HCT116 (cell line): ENCODE results near the gene CAMKK1. TPM values are rescaled to one million over a fixed set of nuclear protein-coding genes. Genes with fewer than 3 reads are reported as not detected.

Experiments
- ATAC-seq: fragments of 200-7000 bp; cut with Tn5 transposase; 2 replicates; pipeline ENCODE4 v1.9.1; 2020; ENCODE audit warnings: mild to moderate bottlenecking, moderate library complexity
- BruUV-seq: library from RNA; stranded (reverse); fragments of 400-500 nt; replicated peaks from 2 replicates; lab custom pipeline; 2021; lab: Mats Ljungman, UMichigan
- CTCF ChIA-PET: fragments of 300-600 bp; sonication (Branson Sonifier 250); formaldehyde crosslinking; loops from one replicate; lab custom pipeline; 2021; ENCODE audit warnings: antibody characterized with exemption; lab: Charles Lee
- POLR2A ChIA-PET: fragments of 300-600, 350-600 bp; sonication (Branson Sonifier 250); formaldehyde crosslinking; loops from one replicate; lab custom pipeline; 2021; ENCODE audit warnings: antibody characterized with exemption; lab: Charles Lee
- RAD21 ChIA-PET, 2 experiments: fragments of 300-600 bp; sonication (Branson Sonifier 250); formaldehyde crosslinking; loops; one replicate each; lab custom pipeline; 2023; ENCODE audit warnings: low total read pairs in 2 of 2; ENCODE audit not compliant: uncharacterized antibody in 2 of 2, unreplicated experiment in 2 of 2, low non-redundant PET in 1 of 2; lab: Charles Lee
- DNase-seq: peaks from one replicate; pipeline ENCODE4 v3.0.0-alpha.2; 2010; ENCODE audit warnings: low read depth, low spot score
- H2AFZ ChIP-seq: fragments of 200-600 bp; shearing (Covaris generic), sonication (generic); 2 replicates; pipeline ENCODE4 v1.6.1; 2017; ENCODE audit warnings: low read depth, mixed run types, mixed read lengths, antibody characterized with exemption, low read length; ENCODE audit not compliant: poor library complexity, severe bottlenecking
- H3K27ac ChIP-seq: 2 replicates; pipeline ENCODE4 v1.5.1; 2012; ENCODE audit warnings: low read depth, low read length
- H3K27me3 ChIP-seq: fragments of 200-600 bp; sonication (generic); 2 replicates; pipeline ENCODE4 v1.6.1; 2016; ENCODE audit warnings: mixed run types, low read length, mixed read lengths; ENCODE audit not compliant: insufficient read depth
- H3K36me3 ChIP-seq, 2 experiments: fragments of 200-500 bp in 1 of 2; fragments of 200-600 bp in 1 of 2; sonication (Bioruptor generic) in 1 of 2; sonication (generic) in 1 of 2; 2 replicates each; pipeline versions ENCODE4 v1.5.1 to v1.6.1; 2014 to 2016; ENCODE audit warnings: low read length in 2 of 2, inconsistent platforms in 1 of 2, mixed read lengths in 1 of 2, mixed run types in 1 of 2; ENCODE audit not compliant: insufficient read depth in 2 of 2, control insufficient read depth in 1 of 2
- H3K4me1 ChIP-seq, 2 experiments: fragments of 200-600 bp in 1 of 2; sonication (generic) in 1 of 2; 2 replicates each; pipeline versions ENCODE4 v1.5.1 to v1.6.1; 2012 to 2017; ENCODE audit warnings: low read length in 2 of 2, inconsistent platforms in 1 of 2, mild to moderate bottlenecking in 1 of 2, mixed read lengths in 1 of 2, mixed run types in 1 of 2, moderate library complexity in 1 of 2; ENCODE audit not compliant: insufficient read depth in 2 of 2, control insufficient read depth in 1 of 2
- H3K4me2 ChIP-seq: fragments of 200-600 bp; sonication (generic); 2 replicates; pipeline ENCODE4 v1.6.1; 2017; ENCODE audit warnings: mixed run types, low read length, mixed read lengths
- H3K4me3 ChIP-seq, 2 experiments: fragments of 200-600 bp in 1 of 2; sonication (generic) in 1 of 2; replicated peaks in 1 of 2; 2 replicates each; pipeline ENCODE4 v1.5.1; 2011 to 2016; ENCODE audit warnings: low read length in 2 of 2, control low read depth in 1 of 2, low read depth in 1 of 2, mild to moderate bottlenecking in 1 of 2, mixed read lengths in 1 of 2, mixed run types in 1 of 2
- H3K79me2 ChIP-seq: fragments of 200-600 bp; sonication (generic); 2 replicates; pipeline ENCODE4 v1.6.1; 2017; ENCODE audit warnings: mild to moderate bottlenecking, mixed run types, low read length, moderate library complexity, mixed read lengths; ENCODE audit not compliant: insufficient read depth
- H3K9ac ChIP-seq: fragments of 200-600 bp; sonication (generic); 2 replicates; pipeline ENCODE4 v1.6.1; 2016; ENCODE audit warnings: low read length, mixed read lengths
- H3K9me2 ChIP-seq: fragments of 200-600 bp; sonication (generic), shearing (Covaris generic); 2 replicates; pipeline ENCODE4 v1.6.1; 2017; ENCODE audit warnings: mixed run types, mild to moderate bottlenecking, moderate library complexity; ENCODE audit not compliant: insufficient read depth
- H3K9me3 ChIP-seq, 2 experiments: fragments of 200-500 bp in 1 of 2; fragments of 200-600 bp in 1 of 2; sonication (Bioruptor generic) in 1 of 2; sonication (generic) in 1 of 2; 2 replicates each; pipeline ENCODE4 v1.6.1; 2014 to 2017; ENCODE audit warnings: low read length in 2 of 2, mixed read lengths in 2 of 2, inconsistent platforms in 1 of 2, low read depth in 1 of 2, mild to moderate bottlenecking in 1 of 2, mixed run types in 1 of 2, moderate library complexity in 1 of 2; ENCODE audit not compliant: control insufficient read depth in 1 of 2, insufficient read depth in 1 of 2
- H4K20me1 ChIP-seq: fragments of 200-600 bp; sonication (generic), shearing (Covaris generic); 2 replicates; pipeline ENCODE4 v1.6.1; 2017; ENCODE audit warnings: mixed run types, mild to moderate bottlenecking, moderate library complexity; ENCODE audit not compliant: insufficient read depth
- ATF3 ChIP-seq: IDR thresholded peaks from 2 replicates; pipeline ENCODE4 v1.6.1; 2012
- EGR1 ChIP-seq: IDR thresholded peaks from 2 replicates; pipeline ENCODE4 v1.6.1; 2012; ENCODE audit warnings: low read depth
- FOSL1 ChIP-seq: IDR thresholded peaks from 2 replicates; pipeline ENCODE4 v1.6.1; 2012; ENCODE audit warnings: low read depth
- MAX ChIP-seq: IDR thresholded peaks from 2 replicates; pipeline ENCODE4 v1.6.1; 2012
- POLR2AphosphoS5 ChIP-seq: IDR thresholded peaks from 2 replicates; pipeline ENCODE4 v1.6.1; 2011; ENCODE audit warnings: mild to moderate bottlenecking, low read depth, low read length, moderate library complexity
- SP1 ChIP-seq: IDR thresholded peaks from 2 replicates; pipeline ENCODE4 v1.6.1; 2012; ENCODE audit warnings: low read depth
- TCF7L2 ChIP-seq: IDR thresholded peaks from 2 replicates; pipeline ENCODE4 v1.7.0; 2011; ENCODE audit warnings: borderline replicate concordance, inconsistent platforms; ENCODE audit not compliant: insufficient read depth, insufficient read length; ENCODE audit errors: extremely low read depth
- YY1 ChIP-seq: IDR thresholded peaks from 2 replicates; pipeline ENCODE4 v1.6.1; 2011; ENCODE audit warnings: low read length, low read depth, moderate library complexity, mild to moderate bottlenecking; ENCODE audit not compliant: insufficient replicate concordance; ENCODE audit errors: extremely low read depth
- intact Hi-C: fragments of 100-400 bp; cut with micrococcal nuclease; formaldehyde crosslinking; loops from 2 replicates; pipeline ENCODE4 v1.10.0; 2022
- total RNA-seq: library from RNA; stranded (reverse); gene quantifications from one replicate; pipeline ENCODE4 v1.2.1, GENCODE V29; 2021; ENCODE audit not compliant: unreplicated experiment

CAMKK1 gene
- total RNA-seq, 1 experiment from 2014 or later: 10.6 TPM

- ChIA-PET CTCF (interaction anchor here (1.3 to 1.6 kb wide), 3 partner anchors 45 to 153 kb away, joined by 7 to 9 read pairs (median 8); partner anchors contain the start of gene NCBP3), RAD21 (no interaction called here), POLR2A (no interaction called here)
- peak overlapping the region; percentile 83 for H3K27ac ChIP-seq
- H4K20me1 ChIP-seq: no peaks in the 10 kb centered on the region
- DNase-seq (no peak), ATAC-seq (no peak)
- H3K79me2 ChIP-seq: peaks cover 16% of the 10 kb centered on the region; the same call in 1 of the 2 replicates
- H3K4me2 ChIP-seq: peak overlapping the region; percentile 89
- H2AFZ ChIP-seq: no peak overlapping the region
- peak overlapping the region; percentile 63 for H3K9ac ChIP-seq
- H3K9me2 ChIP-seq: no peaks in the 10 kb centered on the region
- H3K36me3 ChIP-seq: no peaks in the 10 kb centered on the region
- no peaks in the 10 kb centered on the region for H3K27me3 ChIP-seq
- H3K9me3 ChIP-seq: no peaks in the 10 kb centered on the region
- peaks cover 68 to 88% of the 10 kb centered on the region in 2 experiments for H3K4me1 ChIP-seq
- TF ChIP-seq YY1: no peak
- intact Hi-C loops: no loop called here
- peak overlapping the region in 1 of 2 experiments; percentile 53; a peak in 1 of 4 replicates for H3K4me3 ChIP-seq
- no TSS peak for BruUV-seq
Measured at GRCh38 chr17:3890878-3891219, 2.0 kb downstream of the CAMKK1 start.

- Histone ChIP-seq H3K9me2 (no peaks in the 10 kb centered on the region), H3K9ac (peak overlapping the region; percentile 63), H3K36me3 (no peaks in the 10 kb centered on the region), H3K9me3 (no peaks in the 10 kb centered on the region), H4K20me1 (no peaks in the 10 kb centered on the region), H3K79me2 (peaks cover 16% of the 10 kb centered on the region; the same call in 1 of the 2 replicates), H3K27ac (peak overlapping the region; percentile 83), H3K4me3 (peak overlapping the region; percentile 13 to 53), H3K4me2 (peak overlapping the region; percentile 89), H2AFZ (no peak overlapping the region), H3K27me3 (no peaks in the 10 kb centered on the region), H3K4me1 (peaks cover 72 to 92% of the 10 kb centered on the region in 2 experiments)
- ATAC-seq (peak; percentile 25), DNase-seq (peak; percentile 52)
- intact Hi-C loops: no loop called here
- ChIA-PET POLR2A (no interaction called here), RAD21 (no interaction called here), CTCF (interaction anchor here (1.1 to 1.6 kb wide), 5 partner anchors 23 to 152 kb away, joined by 3 to 9 read pairs (median 8); partner anchors contain the start of gene NCBP3)
- BruUV-seq: no TSS peak
- TF ChIP-seq EGR1 (peak; percentile 90), ATF3 (no peak), FOSL1 (no peak), POLR2AphosphoS5 (peak; percentile 49), TCF7L2 (peak; percentile 75), MAX (peak; percentile 81), SP1 (peak; percentile 78)
Measured at GRCh38 chr17:3890082-3890877, 2.6 kb downstream of the CAMKK1 start.
